GM18505 (cell line): ENCODE data around the gene ISCU.

Experiments
- ATAC-seq: cut with Tn5 transposase; IDR thresholded peaks from one replicate; pipeline ENCODE4 v1.9.1; 2021; ENCODE audit not compliant: unreplicated experiment
- POLR2A ChIP-seq: IDR thresholded peaks from 4 replicates; pipeline ENCODE4 v1.6.1; 2011; ENCODE audit warnings: borderline replicate concordance; ENCODE audit not compliant: insufficient read depth, insufficient read length; ENCODE audit errors: extremely low read depth

ISCU gene

GRCh38 chr12:108603743-108604142 lies 41.3 kb downstream of the ISCU start:
- ATAC-seq, result no peak
- TF ChIP-seq POLR2A, result no peak

DNA sequence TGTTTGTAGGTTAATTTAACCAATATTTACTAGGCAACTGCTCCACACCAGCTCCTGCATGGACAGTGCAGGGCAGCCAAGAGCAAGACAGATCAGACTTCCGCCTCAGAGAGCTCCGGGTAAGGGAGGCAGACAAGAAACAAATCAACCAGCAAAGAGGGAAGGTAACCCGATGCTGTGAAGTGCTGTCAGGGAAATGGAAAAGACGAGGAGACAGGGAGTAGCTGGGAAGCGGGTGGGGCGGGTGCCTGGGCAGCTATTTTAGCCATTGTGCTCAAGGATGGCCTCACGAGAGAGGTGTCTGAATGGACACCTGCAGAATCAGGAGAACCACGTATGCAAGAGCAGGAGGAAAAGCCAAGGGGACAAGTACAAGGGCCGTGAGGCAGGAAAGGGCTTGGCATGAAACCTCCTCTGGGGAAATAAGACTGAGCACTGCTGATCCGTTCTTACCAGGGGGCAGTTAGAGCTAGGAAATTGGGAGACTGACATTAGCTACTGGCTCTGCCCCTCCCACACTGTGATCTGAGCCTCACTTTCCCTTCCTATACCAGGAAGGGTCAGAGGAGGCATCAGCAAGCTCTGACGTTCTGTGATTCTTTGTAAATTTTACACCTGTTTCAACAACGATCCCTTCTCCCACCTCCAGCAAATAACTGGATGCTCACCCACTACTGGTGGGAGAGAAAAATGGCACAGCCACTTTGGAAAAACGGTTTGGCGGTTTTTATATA lies 42.0 kb downstream of the ISCU start:
- ATAC-seq, result no peak

DNA sequence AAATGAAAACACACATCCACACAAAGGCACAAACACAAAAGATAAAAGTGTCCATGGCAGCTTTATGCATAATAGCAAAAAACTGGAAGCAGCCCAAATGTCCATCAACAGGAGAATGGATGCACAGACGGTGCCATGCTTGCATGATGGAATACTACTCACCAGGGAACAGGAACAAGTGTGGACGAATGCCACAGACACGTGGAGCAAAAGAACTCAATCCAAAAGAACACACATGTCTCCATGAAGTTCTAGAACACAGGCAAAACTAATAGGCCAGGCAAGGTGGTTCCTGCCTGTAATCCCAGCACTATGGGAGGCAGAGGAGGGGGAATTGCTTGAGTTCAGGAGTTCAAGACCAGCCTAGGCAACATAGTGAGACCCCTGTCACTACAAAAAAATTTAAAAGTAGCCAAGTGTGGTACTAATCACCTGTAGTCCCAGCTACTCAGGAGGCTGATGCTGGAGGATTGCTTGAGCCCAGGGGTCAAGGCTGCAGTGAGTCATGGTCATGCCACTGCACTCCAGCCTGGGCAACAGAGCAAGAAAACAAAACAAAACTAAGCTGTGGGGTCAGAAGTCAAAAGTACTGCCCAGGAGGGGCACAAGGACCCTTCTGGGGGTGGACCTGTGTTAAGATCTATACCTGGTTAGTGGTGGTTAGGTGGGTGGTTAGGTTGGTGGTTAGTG lies 42.7 kb downstream of the ISCU start:
- TF ChIP-seq POLR2A, result no peak
- ATAC-seq, result no peak

More for the DNA sequence above, 42.0 kb downstream of the ISCU start:
- no peak for TF ChIP-seq POLR2A

GRCh38 chr12:108605690-108606406 lies 43.5 kb downstream of the ISCU start:
- TF ChIP-seq POLR2A, result no peak
- ATAC-seq, result no peak

- ATAC-seq, result no peak
- no peak for TF ChIP-seq POLR2A
Observed at GRCh38 chr12:108606492-108606891, 44.1 kb downstream of the ISCU start.

- ATAC-seq, result no peak
- no peak for TF ChIP-seq POLR2A
Observed at GRCh38 chr12:108607981-108608600, 45.7 kb downstream of the ISCU start.

GRCh38 chr12:108608616-108609015 lies 46.2 kb downstream of the ISCU start:
- no peak for ATAC-seq

GRCh38 chr12:108609537-108610335 lies 47.3 kb downstream of the ISCU start:
- no peak for TF ChIP-seq POLR2A
- no peak for ATAC-seq

More at GRCh38 chr12:108608616-108609015, 46.2 kb downstream of the ISCU start:
- TF ChIP-seq POLR2A, result no peak

DNA sequence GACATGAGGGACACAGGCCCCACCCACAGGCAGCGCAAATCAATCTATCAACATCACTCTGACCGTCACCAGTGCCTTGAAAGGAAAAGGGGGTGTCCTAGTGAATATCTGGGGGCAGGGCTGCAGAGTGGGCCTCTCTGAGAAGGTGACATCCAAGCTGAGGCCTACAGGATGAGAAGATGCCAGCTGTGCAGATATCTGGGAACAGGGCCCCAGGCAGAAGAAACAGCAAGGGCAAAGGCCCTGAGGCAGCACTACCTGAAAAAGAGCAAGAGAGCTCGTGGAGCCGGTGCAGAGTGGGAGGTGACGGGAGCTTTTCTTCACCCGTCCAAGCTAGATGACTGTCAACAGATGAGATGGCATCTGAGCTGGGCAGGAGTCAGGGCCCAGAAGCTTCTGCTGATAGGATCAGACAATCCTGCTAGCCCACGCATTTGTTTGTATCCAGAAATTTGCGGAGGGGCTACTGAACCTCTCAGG lies 48.0 kb downstream of the ISCU start:
- no peak for ATAC-seq
- no peak for TF ChIP-seq POLR2A

- no peak for ATAC-seq
- no peak for TF ChIP-seq POLR2A
Observed at GRCh38 chr12:108610856-108611605, 48.6 kb downstream of the ISCU start.

GRCh38 chr12:108611884-108612415 lies 49.6 kb downstream of the ISCU start:
- TF ChIP-seq POLR2A, result no peak
- no peak for ATAC-seq
